Vagina (tissue), 2 donors: ENCODE measurements around the gene RNASEL. TPM values are rescaled to one million over a fixed set of nuclear protein-coding genes. Genes with fewer than 3 reads are reported as not detected.

Experiments used
- DNase-seq, 2 donors: peaks; one replicate each; pipeline ENCODE4 v3.0.0-alpha.2; 2017; ENCODE audit errors: extremely low spot score in 2 of 2
- H3K27ac ChIP-seq: fragments of 200-600 bp; sonication (generic); one replicate; pipeline ENCODE4 v1.5.1; 2019
- H3K27me3 ChIP-seq: fragments of 200-600 bp; sonication (generic); one replicate; pipeline ENCODE4 v1.5.1; 2019
- H3K36me3 ChIP-seq, 2 donors: fragments of 200-600 bp; sonication (generic); one replicate each; pipeline ENCODE4 v1.5.1; 2017 to 2019
- H3K4me1 ChIP-seq: fragments of 200-600 bp; sonication (generic); one replicate; pipeline ENCODE4 v1.5.1; 2019
- H3K4me3 ChIP-seq, 2 donors: fragments of 200-600 bp; sonication (generic); 1 replicate in 1 of 2; 2 replicates in 1 of 2; pipeline ENCODE4 v1.5.1; 2016 to 2019
- H3K9me3 ChIP-seq: fragments of 200-600 bp; sonication (generic); one replicate; pipeline ENCODE4 v1.5.1; 2019
- CTCF ChIP-seq, 3 experiments: fragments of 450-650 bp in 2 of 3; fragments of 200-600 bp in 1 of 3; sonication (generic) in 1 of 3; IDR thresholded peaks; one replicate each; pipeline ENCODE4 v1.5.1; 2017 to 2019; ENCODE audit warnings: antibody characterized with exemption in 3 of 3, mild to moderate bottlenecking in 2 of 3, moderate library complexity in 2 of 3
- POLR2A ChIP-seq, 2 donors: fragments of 450-650 bp; IDR thresholded peaks; one replicate each; pipeline ENCODE4 v1.6.1; 2017; ENCODE audit warnings: antibody characterized with exemption in 2 of 2, mild to moderate bottlenecking in 2 of 2, moderate library complexity in 2 of 2
- POLR2AphosphoS5 ChIP-seq, 2 donors: sonication (generic); formaldehyde crosslinking; IDR thresholded peaks; one replicate each; pipeline ENCODE4 v1.9.0; 2017; ENCODE audit warnings: antibody characterized with exemption in 2 of 2, mild to moderate bottlenecking in 2 of 2, low read depth in 1 of 2; ENCODE audit not compliant: insufficient read depth in 1 of 2
- intact Hi-C: fragments of 100-400 bp; cut with DNase I; formaldehyde crosslinking; loops from one replicate; pipeline ENCODE4 v1.15.1; 2023
- total RNA-seq: library from RNA; depleted of rRNA; stranded (reverse); fragments of >200 nt; gene quantifications from one replicate; pipeline ENCODE4 v1.2.3, GENCODE V29; 2016

RNASEL gene
- total RNA-seq, 1 donor from 2014 or later = 5.4 TPM

- peaks cover 9% of the 10 kb centered on the region for H3K4me1 ChIP-seq
- H3K4me3 ChIP-seq = no peak overlapping the region
- no peaks in the 10 kb centered on the region for H3K36me3 ChIP-seq
- H3K27ac ChIP-seq = no peak overlapping the region
- intact Hi-C loops = no loop called here
- H3K9me3 ChIP-seq = no peaks in the 10 kb centered on the region
- TF ChIP-seq POLR2AphosphoS5 (IDR thresholded peaks at IDR 0.05; ENCODE audit: insufficient read depth in 1 of 2, low read depth in 1 of 2) (no peak), CTCF (IDR thresholded peaks at IDR 0.05) (no peak), POLR2A (IDR thresholded peaks at IDR 0.05) (no peak)
- no peaks in the 10 kb centered on the region for H3K27me3 ChIP-seq
- no peak for DNase-seq
These were observed 37.5 kb upstream of the RNASEL start for GRCh38 chr1:182626527-182626926.

GRCh38 chr1:182625719-182626504 lies 36.9 kb upstream of the RNASEL start:
- H3K9me3 ChIP-seq = no peaks in the 10 kb centered on the region
- DNase-seq = no peak
- H3K4me3 ChIP-seq = no peak overlapping the region
- H3K27me3 ChIP-seq = no peaks in the 10 kb centered on the region
- intact Hi-C loops = no loop called here
- no peaks in the 10 kb centered on the region for H3K36me3 ChIP-seq
- H3K27ac ChIP-seq = no peak overlapping the region
- TF ChIP-seq POLR2AphosphoS5 (IDR thresholded peaks at IDR 0.05; ENCODE audit: insufficient read depth in 1 of 2, low read depth in 1 of 2) (no peak), POLR2A (IDR thresholded peaks at IDR 0.05) (no peak), CTCF (IDR thresholded peaks at IDR 0.05) (no peak)
- H3K4me1 ChIP-seq = peaks cover 9% of the 10 kb centered on the region

GRCh38 chr1:182625024-182625423 lies 36.0 kb upstream of the RNASEL start:
- H3K36me3 ChIP-seq = no peaks in the 10 kb centered on the region
- no peak overlapping the region for H3K4me3 ChIP-seq
- H3K27me3 ChIP-seq = no peaks in the 10 kb centered on the region
- peaks cover 9% of the 10 kb centered on the region for H3K4me1 ChIP-seq
- no peak for TF ChIP-seq CTCF (IDR thresholded peaks at IDR 0.05)
- TF ChIP-seq POLR2A (IDR thresholded peaks at IDR 0.05) = no peak
- no peak for TF ChIP-seq POLR2AphosphoS5 (IDR thresholded peaks at IDR 0.05; ENCODE audit: insufficient read depth in 1 of 2, low read depth in 1 of 2)
- DNase-seq = no peak
- no peak overlapping the region for H3K27ac ChIP-seq
- no peaks in the 10 kb centered on the region for H3K9me3 ChIP-seq
- intact Hi-C loops = no loop called here

GRCh38 chr1:182624577-182624976 lies 35.5 kb upstream of the RNASEL start:
- Histone ChIP-seq H3K4me1 (peaks cover 9% of the 10 kb centered on the region), H3K4me3 (no peak overlapping the region), H3K27ac (no peak overlapping the region), H3K27me3 (no peaks in the 10 kb centered on the region), H3K9me3 (no peaks in the 10 kb centered on the region), H3K36me3 (no peaks in the 10 kb centered on the region)
- intact Hi-C loops = no loop called here
- no peak for TF ChIP-seq CTCF (IDR thresholded peaks at IDR 0.05)
- TF ChIP-seq POLR2A (IDR thresholded peaks at IDR 0.05) = no peak
- TF ChIP-seq POLR2AphosphoS5 (IDR thresholded peaks at IDR 0.05; ENCODE audit: insufficient read depth in 1 of 2, low read depth in 1 of 2) = no peak
- DNase-seq = no peak

GRCh38 chr1:182622901-182623528 lies 34.0 kb upstream of the RNASEL start:
- intact Hi-C loops = no loop called here
- H3K27me3 ChIP-seq = no peaks in the 10 kb centered on the region
- no peak overlapping the region for H3K27ac ChIP-seq
- H3K4me1 ChIP-seq = peaks cover 9% of the 10 kb centered on the region
- no peak for TF ChIP-seq POLR2A (IDR thresholded peaks at IDR 0.05)
- no peak for TF ChIP-seq POLR2AphosphoS5 (IDR thresholded peaks at IDR 0.05; ENCODE audit: insufficient read depth in 1 of 2, low read depth in 1 of 2)
- TF ChIP-seq CTCF (IDR thresholded peaks at IDR 0.05) = no peak
- H3K9me3 ChIP-seq = no peaks in the 10 kb centered on the region
- no peaks in the 10 kb centered on the region for H3K36me3 ChIP-seq
- DNase-seq = no peak
- no peak overlapping the region for H3K4me3 ChIP-seq
